Bronchial epithelial cell (primary cell): ENCODE measurements around the gene LOXHD1. TPM values are rescaled to one million over a fixed set of nuclear protein-coding genes. Genes with fewer than 3 reads are reported as not detected.

Experiments
- DNase-seq: peaks from one replicate; pipeline ENCODE4 v3.0.0-alpha.2; 2010; ENCODE audit warnings: low read depth
- FAIRE-seq: peaks from 2 replicates; lab custom pipeline; 2011; peaks lifted over from hg19 to GRCh38; lab: Jason Lieb, UNC
- H3K27me3 ChIP-seq: 2 replicates; pipeline ENCODE4 v1.5.1; 2011; ENCODE audit warnings: low read length; ENCODE audit not compliant: control insufficient read depth, insufficient read depth
- H3K36me3 ChIP-seq: 2 replicates; pipeline ENCODE4 v1.5.1; 2011; ENCODE audit warnings: low read length; ENCODE audit not compliant: control insufficient read depth, insufficient read depth
- H3K4me3 ChIP-seq: 2 replicates; pipeline ENCODE4 v1.5.1; 2011; ENCODE audit warnings: mild to moderate bottlenecking, low read depth, low read length, control low read depth
- total RNA-seq: library from RNA; depleted of rRNA; stranded (reverse); fragments of >200 nt; gene quantifications from 2 replicates; pipeline ENCODE4 v1.2.1, GENCODE V29; 2014
- TF ChIP-seq, protein P1 (sequence below): IDR thresholded peaks from 2 replicates; pipeline ENCODE4 v1.5.1; 2011; ENCODE audit warnings: mild to moderate bottlenecking, moderate library complexity, low read length, control low read depth, inconsistent platforms; ENCODE audit not compliant: insufficient read depth, severe bottlenecking

The LOXHD1 gene
- total RNA-seq, 1 donor from 2014 or later, result not detected

DNA sequence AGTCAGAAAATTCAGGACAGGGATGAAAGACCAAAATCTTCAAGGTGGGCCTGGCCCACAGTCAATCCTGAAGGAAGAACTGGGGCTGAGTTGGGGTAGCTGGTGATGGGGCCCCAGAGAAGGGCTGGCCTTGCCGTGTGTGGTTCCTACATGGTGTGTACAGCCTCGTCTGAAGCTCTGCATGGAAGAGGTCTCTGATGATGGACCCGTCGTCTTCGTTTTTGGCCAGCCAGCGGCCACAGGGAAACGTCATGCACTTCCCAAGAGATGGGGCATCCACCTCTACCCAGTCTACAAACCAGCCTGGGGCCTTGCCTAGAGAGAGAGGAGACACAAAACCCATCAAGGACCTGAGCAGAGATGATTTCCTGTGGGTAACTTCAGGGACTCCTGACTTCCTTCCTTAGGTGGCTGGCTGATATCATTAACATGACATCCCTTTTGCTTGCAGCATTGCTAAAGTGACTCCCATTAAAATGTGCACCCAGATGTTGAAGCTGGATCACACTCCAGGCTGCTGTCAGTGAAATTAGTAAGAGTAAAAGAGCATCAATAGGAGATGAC is 115.3 kb downstream of the LOXHD1 start:
- no peaks in the 10 kb centered on the region for H3K27me3 ChIP-seq
- no peak overlapping the region for H3K4me3 ChIP-seq
- no peaks in the 10 kb centered on the region for H3K36me3 ChIP-seq
- DNase-seq (no peak), FAIRE-seq (no peak)
- TF ChIP-seq, protein P1, sequence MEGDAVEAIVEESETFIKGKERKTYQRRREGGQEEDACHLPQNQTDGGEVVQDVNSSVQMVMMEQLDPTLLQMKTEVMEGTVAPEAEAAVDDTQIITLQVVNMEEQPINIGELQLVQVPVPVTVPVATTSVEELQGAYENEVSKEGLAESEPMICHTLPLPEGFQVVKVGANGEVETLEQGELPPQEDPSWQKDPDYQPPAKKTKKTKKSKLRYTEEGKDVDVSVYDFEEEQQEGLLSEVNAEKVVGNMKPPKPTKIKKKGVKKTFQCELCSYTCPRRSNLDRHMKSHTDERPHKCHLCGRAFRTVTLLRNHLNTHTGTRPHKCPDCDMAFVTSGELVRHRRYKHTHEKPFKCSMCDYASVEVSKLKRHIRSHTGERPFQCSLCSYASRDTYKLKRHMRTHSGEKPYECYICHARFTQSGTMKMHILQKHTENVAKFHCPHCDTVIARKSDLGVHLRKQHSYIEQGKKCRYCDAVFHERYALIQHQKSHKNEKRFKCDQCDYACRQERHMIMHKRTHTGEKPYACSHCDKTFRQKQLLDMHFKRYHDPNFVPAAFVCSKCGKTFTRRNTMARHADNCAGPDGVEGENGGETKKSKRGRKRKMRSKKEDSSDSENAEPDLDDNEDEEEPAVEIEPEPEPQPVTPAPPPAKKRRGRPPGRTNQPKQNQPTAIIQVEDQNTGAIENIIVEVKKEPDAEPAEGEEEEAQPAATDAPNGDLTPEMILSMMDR, result no peak

DNA sequence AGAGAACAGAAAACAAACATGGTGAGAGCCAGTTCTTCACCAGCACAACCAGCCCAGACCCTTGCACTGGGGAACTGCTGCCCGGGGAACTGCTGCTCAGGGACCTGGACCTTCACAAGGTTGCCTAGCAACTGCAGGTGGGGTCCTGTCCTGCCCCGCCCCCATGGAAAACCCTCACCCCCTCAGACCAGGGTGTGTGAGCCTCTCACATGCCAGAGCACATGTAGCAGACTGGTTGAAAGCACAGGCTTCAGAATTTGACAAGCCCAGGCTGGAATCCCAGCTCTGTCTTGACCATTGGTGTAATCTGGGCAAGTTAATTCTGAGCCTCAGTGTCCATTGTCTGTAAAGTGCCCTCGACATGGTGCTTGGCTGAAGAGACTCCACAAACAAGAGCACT is 118.6 kb downstream of the LOXHD1 start:
- no peaks in the 10 kb centered on the region for H3K27me3 ChIP-seq
- FAIRE-seq (peak; percentile 86), DNase-seq (peak; percentile 34)
- no peak overlapping the region for H3K4me3 ChIP-seq
- no peaks in the 10 kb centered on the region for H3K36me3 ChIP-seq
- TF ChIP-seq, protein P1, result no peak

DNA sequence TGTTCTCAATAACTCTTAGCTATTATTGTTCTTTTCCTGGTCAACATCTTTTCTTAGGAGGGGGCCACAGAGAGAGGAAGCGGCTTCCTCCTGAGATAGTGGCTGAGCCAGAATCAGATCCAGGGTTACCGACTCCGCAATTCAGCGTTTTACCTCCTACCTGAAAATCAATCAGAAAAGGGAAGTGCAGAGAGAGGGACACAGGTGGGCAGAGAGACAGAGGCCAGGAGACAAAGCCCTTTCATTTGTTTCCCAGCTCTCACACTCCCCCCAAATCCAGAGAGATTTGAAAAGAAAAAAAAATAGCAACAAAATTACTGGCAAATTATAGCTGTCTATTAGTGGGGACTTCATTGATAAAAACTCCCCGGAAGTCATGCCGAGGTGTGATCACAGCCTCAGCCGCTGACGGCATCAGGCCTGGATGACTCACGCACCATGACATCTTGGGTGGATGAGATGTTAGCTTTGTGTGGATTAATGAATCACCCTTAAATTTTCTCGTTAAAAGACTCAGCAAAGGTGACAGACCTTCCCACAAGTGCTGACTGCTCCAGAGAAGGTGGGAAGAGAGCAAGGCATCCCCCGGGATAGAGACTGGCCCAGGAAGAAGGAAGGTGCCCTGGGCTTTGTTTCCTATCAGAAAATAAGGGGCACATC is 120.7 kb downstream of the LOXHD1 start:
- TF ChIP-seq, protein P1, result no peak
- DNase-seq (peak; percentile 89), FAIRE-seq (peak; percentile 52)

DNA sequence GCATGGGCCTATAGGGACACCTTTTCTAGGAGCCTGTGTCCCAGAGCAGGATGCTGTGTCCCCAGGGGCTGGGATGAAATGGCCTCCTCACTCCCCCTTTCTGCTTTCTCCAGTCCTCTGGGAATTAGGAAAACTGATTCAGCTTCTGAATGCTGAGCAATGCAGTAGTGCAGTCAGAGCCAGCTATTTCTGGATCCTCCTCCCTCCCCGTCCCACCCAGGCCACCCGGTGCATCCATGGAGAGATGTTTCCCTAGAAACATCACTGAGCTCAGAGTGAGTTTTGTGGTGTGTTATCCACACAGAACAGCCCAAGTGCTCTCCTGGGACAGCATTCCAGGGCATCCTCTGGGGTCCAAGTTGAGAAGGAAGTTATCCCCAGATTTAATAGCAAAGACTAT is 125.5 kb downstream of the LOXHD1 start:
- DNase-seq, result no peak
- TF ChIP-seq, protein P1, result no peak
- H3K27me3 ChIP-seq, result no peaks in the 10 kb centered on the region
- H3K36me3 ChIP-seq, result no peaks in the 10 kb centered on the region
- no peak overlapping the region for H3K4me3 ChIP-seq
- FAIRE-seq, result no peak

More for the DNA sequence above, 120.7 kb downstream of the LOXHD1 start:
- Histone ChIP-seq H3K36me3 (no peaks in the 10 kb centered on the region), H3K4me3 (no peak overlapping the region), H3K27me3 (no peaks in the 10 kb centered on the region)

DNA sequence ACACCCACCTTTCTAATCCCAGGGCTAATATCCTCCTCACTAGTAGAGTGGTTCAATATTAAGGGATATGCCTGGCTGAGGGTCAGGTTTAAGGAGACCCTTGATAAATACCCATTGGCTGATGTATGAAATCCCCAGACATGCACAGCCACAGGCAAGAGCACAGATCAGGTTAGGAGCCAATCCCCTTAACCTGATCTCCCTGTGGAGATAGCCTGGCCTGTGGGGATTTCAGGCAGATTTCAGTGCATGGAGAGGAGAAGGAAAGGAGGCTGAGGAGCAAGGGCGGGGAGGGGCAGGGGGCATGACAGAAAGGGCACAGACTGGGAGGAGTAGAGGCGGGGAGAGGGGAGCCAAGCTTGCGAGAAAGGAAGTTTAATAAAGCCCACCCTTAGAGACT is 129.0 kb downstream of the LOXHD1 start:
- Histone ChIP-seq H3K4me3 (no peak overlapping the region), H3K36me3 (no peaks in the 10 kb centered on the region), H3K27me3 (no peaks in the 10 kb centered on the region)
- TF ChIP-seq, protein P1, result no peak
- FAIRE-seq (no peak), DNase-seq (no peak)

DNA sequence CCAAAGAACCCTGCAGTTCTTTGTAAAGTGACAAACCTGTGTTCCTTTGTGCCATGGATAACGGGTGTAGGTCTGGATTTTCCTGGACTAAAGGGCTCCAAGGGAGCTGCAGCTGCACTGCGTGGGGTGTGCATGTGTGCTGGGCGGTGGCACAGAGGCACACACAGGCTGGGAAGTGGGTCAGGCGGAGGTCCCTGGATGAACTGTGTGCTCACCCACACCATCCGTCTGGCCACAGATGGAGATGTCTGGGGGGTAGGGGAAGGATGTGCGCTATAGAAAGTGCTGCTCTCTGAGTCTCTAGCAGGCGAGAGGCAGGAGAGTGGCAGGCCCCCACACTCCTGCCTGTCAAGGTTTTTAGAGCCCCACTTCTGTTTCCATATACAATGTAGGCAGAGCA is 137.2 kb downstream of the LOXHD1 start:
- FAIRE-seq, result no peak
- TF ChIP-seq, protein P1, result no peak
- no peak for DNase-seq
- Histone ChIP-seq H3K27me3 (no peaks in the 10 kb centered on the region), H3K4me3 (no peak overlapping the region), H3K36me3 (no peaks in the 10 kb centered on the region)
